Hepatocyte (in vitro differentiated cells): ENCODE results near the gene EEIG1. TPM values are rescaled to one million over a fixed set of nuclear protein-coding genes. Genes with fewer than 3 reads are reported as not detected.

ENCODE experiments used
- DNase-seq: peaks from one replicate; pipeline ENCODE4 v3.0.0-alpha.2; 2016; ENCODE audit warnings: low spot score
- H2AFZ ChIP-seq: fragments of 200-600 bp; sonication (generic); 2 replicates; pipeline ENCODE4 v1.6.0; 2016; ENCODE audit warnings: antibody characterized with exemption, mild to moderate bottlenecking
- H3K27ac ChIP-seq: fragments of 200-600 bp; sonication (generic); 2 replicates; pipeline ENCODE4 v1.5.1; 2016; ENCODE audit warnings: mild to moderate bottlenecking
- H3K27me3 ChIP-seq: fragments of 200-600 bp; sonication (generic); 2 replicates; pipeline ENCODE4 v1.6.1; 2016
- H3K36me3 ChIP-seq: fragments of 200-600 bp; sonication (generic); replicated peaks from 2 replicates; pipeline ENCODE4 v1.5.1; 2016; ENCODE audit warnings: low read depth; ENCODE audit not compliant: insufficient read depth
- H3K4me1 ChIP-seq: fragments of 200-600 bp; sonication (generic); 2 replicates; pipeline ENCODE4 v1.5.1; 2016; ENCODE audit warnings: mild to moderate bottlenecking, moderate library complexity; ENCODE audit not compliant: insufficient read depth
- H3K4me2 ChIP-seq: fragments of 200-600 bp; sonication (generic); 2 replicates; pipeline ENCODE4 v1.6.0; 2016
- H3K4me3 ChIP-seq: fragments of 200-600 bp; sonication (generic); 2 replicates; pipeline ENCODE4 v1.5.1; 2016; ENCODE audit warnings: mild to moderate bottlenecking
- H3K79me2 ChIP-seq: fragments of 200-600 bp; sonication (generic); 2 replicates; pipeline ENCODE4 v1.6.0; 2017; ENCODE audit warnings: mild to moderate bottlenecking
- H3K9me2 ChIP-seq: fragments of 200-600 bp; sonication (generic); replicated peaks from 2 replicates; pipeline ENCODE4 v1.6.0; 2017; ENCODE audit warnings: mild to moderate bottlenecking; ENCODE audit not compliant: insufficient read depth
- H3K9me3 ChIP-seq: fragments of 200-600 bp; sonication (generic); 2 replicates; pipeline ENCODE4 v1.5.1; 2016; ENCODE audit warnings: low read depth, mild to moderate bottlenecking
- H4K20me1 ChIP-seq: fragments of 200-600 bp; sonication (generic); 2 replicates; pipeline ENCODE4 v1.6.0; 2016; ENCODE audit warnings: mild to moderate bottlenecking; ENCODE audit not compliant: insufficient read depth, poor library complexity, severe bottlenecking
- CTCF ChIP-seq: fragments of 200-600 bp; sonication (generic); IDR thresholded peaks from 2 replicates; pipeline ENCODE4 v1.5.1; 2016; ENCODE audit warnings: antibody characterized with exemption, mild to moderate bottlenecking; ENCODE audit not compliant: poor library complexity
- EZH2 ChIP-seq: fragments of 200-600 bp; sonication (generic); IDR thresholded peaks from 2 replicates; pipeline ENCODE4 v1.6.1; 2016; ENCODE audit warnings: antibody characterized with exemption, mild to moderate bottlenecking, borderline replicate concordance
- EZH2phosphoT487 ChIP-seq: fragments of 200-600 bp; sonication (generic); IDR thresholded peaks from one replicate; pipeline ENCODE4 v1.6.1; 2018; ENCODE audit warnings: antibody characterized with exemption, mild to moderate bottlenecking, low read depth, moderate library complexity; ENCODE audit not compliant: unreplicated experiment, severe bottlenecking
- WGBS: methylation state at CpG from one replicate; pipeline ENCODE4 v1.1.6; 2016; ENCODE audit warnings: low lambda C conversion rate; ENCODE audit errors: missing lambda C conversion rate; 5-methylcytosine and 5-hydroxymethylcytosine counted together
- polyA plus RNA-seq: library from polyadenylated mRNA; unstranded; fragments of >200 nt; fragmentation: Nextera tagmentation; extraction: Ambion mirVana; gene quantifications from 2 replicates; pipeline ENCODE4 v1.2.1, GENCODE V29; 2016
- total RNA-seq: library from RNA; depleted of rRNA; stranded (reverse); fragments of >200 nt; gene quantifications from 2 replicates; pipeline ENCODE4 v1.2.3, GENCODE V29; 2014

EEIG1 gene
- total and polyA plus RNA-seq, 2 experiments from 2014 or later = 38.1 to 43.6 TPM

DNA sequence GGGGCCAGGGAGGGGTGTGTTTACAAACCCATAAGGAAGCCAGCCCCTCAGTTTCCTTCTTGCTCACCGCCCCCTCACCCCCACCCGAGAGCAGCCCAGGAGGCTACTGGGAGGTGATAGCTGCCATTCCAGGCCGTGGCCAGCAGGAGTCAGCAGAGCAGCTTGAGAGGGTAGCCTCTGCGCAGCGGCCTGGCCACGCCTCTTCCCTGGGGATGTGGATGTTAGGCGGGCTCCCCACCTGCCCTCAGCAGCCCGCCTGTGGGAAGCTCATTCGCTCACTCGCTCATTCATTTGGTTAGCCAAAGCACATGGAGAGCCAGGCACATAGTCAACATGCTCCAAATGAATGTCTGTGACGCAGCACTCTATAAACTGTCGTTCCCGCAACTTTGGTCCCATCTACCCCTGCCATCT lies 37.1 kb downstream of the EEIG1 start:
- H3K9me3 ChIP-seq = no peaks in the 10 kb centered on the region
- H3K4me3 ChIP-seq = no peak overlapping the region
- peak; percentile 82 for TF ChIP-seq CTCF
- no peak for TF ChIP-seq EZH2phosphoT487
- TF ChIP-seq EZH2 = no peak
- H3K9me2 ChIP-seq = no peaks in the 10 kb centered on the region
- no peak overlapping the region for H3K27ac ChIP-seq
- 56% methylated on average over 12 of the region's 13 CpGs for WGBS
- H3K79me2 ChIP-seq = peaks cover 26% of the 10 kb centered on the region
- peak; percentile 91 for DNase-seq
- H3K4me2 ChIP-seq = no peak overlapping the region
- H4K20me1 ChIP-seq = no peaks in the 10 kb centered on the region
- H3K4me1 ChIP-seq = peaks cover 17% of the 10 kb centered on the region
- H3K36me3 ChIP-seq = no peaks in the 10 kb centered on the region
- H2AFZ ChIP-seq = no peak overlapping the region
- no peaks in the 10 kb centered on the region for H3K27me3 ChIP-seq

- TF ChIP-seq CTCF = no peak
- no peak for TF ChIP-seq EZH2
- TF ChIP-seq EZH2phosphoT487 = no peak
- peaks cover 23% of the 10 kb centered on the region for H3K79me2 ChIP-seq
- no peak overlapping the region for H3K4me2 ChIP-seq
- H3K4me1 ChIP-seq = peaks cover 22% of the 10 kb centered on the region
- DNase-seq = no peak
- H3K27ac ChIP-seq = no peak overlapping the region
- no peaks in the 10 kb centered on the region for H3K27me3 ChIP-seq
- 94% methylated on average over 14 of the region's 14 CpGs for WGBS
- no peaks in the 10 kb centered on the region for H3K9me3 ChIP-seq
- no peak overlapping the region for H2AFZ ChIP-seq
- H3K9me2 ChIP-seq = no peaks in the 10 kb centered on the region
- no peaks in the 10 kb centered on the region for H3K36me3 ChIP-seq
- H3K4me3 ChIP-seq = no peak overlapping the region
- no peaks in the 10 kb centered on the region for H4K20me1 ChIP-seq
Measured at GRCh38 chr9:127943011-127943662, 37.7 kb downstream of the EEIG1 start.

GRCh38 chr9:127942216-127943010 lies 38.4 kb downstream of the EEIG1 start:
- TF ChIP-seq EZH2 (no peak), CTCF (peak; percentile 79)
- no peaks in the 10 kb centered on the region for H3K36me3 ChIP-seq
- H2AFZ ChIP-seq = no peak overlapping the region
- H3K9me3 ChIP-seq = no peaks in the 10 kb centered on the region
- WGBS = 69% methylated on average over 14 of the region's 18 CpGs
- no peak overlapping the region for H3K4me3 ChIP-seq
- peak overlapping the region; percentile 57 for H3K27ac ChIP-seq
- peaks cover 17% of the 10 kb centered on the region for H3K79me2 ChIP-seq
- H3K4me2 ChIP-seq = no peak overlapping the region
- H3K4me1 ChIP-seq = peaks cover 24% of the 10 kb centered on the region
- no peaks in the 10 kb centered on the region for H3K9me2 ChIP-seq
- H3K27me3 ChIP-seq = no peaks in the 10 kb centered on the region
- H4K20me1 ChIP-seq = no peaks in the 10 kb centered on the region
- DNase-seq = peak; percentile 76
